Measurements from ENCODE around the gene ADAM11. TPM values are rescaled to one million over a fixed set of nuclear protein-coding genes. Genes with fewer than 3 reads are reported as not detected.

ADAM11 gene
- total and polyA plus RNA-seq, 2 of the 4 experiments (the other 2 are of a cell fraction), result 0.36 to 0.53 TPM

DNA sequence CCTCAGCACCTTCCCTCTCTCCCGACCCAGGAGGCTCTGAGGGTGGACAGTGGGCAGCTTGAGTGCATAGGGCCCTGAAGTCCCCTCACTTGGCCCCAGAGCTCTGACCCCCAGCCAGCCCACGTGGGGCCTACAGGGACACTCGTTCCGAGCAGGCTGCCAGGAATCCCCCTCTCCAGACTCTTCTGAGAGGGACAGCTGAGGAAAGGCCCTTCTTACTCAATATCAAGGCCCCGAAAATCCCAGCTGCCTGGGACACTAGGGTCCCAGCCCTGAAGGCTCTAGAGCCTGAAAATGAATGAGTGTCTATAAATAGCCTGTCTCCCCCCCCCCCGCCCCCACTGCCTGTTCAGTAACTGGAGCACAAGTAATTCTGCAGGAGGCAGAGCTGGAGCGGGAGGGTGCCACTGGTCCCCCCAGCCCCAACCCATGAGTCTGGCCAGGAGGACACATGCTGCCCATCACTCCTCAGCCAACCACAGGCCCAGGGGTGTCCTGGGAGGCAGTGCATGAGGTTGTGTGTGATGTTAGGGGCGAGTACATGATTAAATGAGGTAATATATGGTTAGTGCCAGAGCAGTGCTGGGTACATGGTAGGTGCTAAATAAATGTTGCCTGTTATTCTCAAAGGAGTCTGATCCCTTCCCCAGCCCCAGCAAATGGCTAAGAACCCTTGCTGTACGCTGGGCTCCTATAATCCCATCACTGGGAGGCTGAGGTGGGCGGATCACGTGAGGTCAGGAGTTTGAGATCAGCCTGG is 11.6 kb downstream of the ADAM11 start:
- Histone ChIP-seq H2AFZ (replicated peaks; ENCODE audit: low read length, poor library complexity) (no peak overlapping the region), H3K23ac (ENCODE audit: low read depth, low read length) (no peak overlapping the region), H2BK120ac (ENCODE audit: low read depth, low read length) (no peak overlapping the region), H3K79me1 (ENCODE audit: low read depth in 1 of 2, low read length in 2 of 2) (no peaks in the 10 kb centered on the region), H3K36me3 (ENCODE audit: control insufficient read depth, insufficient read depth, low read length) (no peaks in the 10 kb centered on the region), H3K4me2 (ENCODE audit: low read depth, low read length) (no peak overlapping the region), H3K4me3 (ENCODE audit: insufficient read depth, low read depth, low read length) (no peak overlapping the region), H3K56ac (ENCODE audit: extremely low read depth, insufficient read depth, low read length) (no peak overlapping the region), H3K9me1 (ENCODE audit: insufficient read depth, low read length) (no peaks in the 10 kb centered on the region), H2AK5ac (ENCODE audit: low read depth, low read length) (no peak overlapping the region), H3K4me1 (ENCODE audit: control insufficient read depth, insufficient read depth, low read length) (no peaks in the 10 kb centered on the region), H4K8ac (ENCODE audit: low read depth in 2 of 2, low read length in 2 of 2) (no peak overlapping the region), H3K9me3 (ENCODE audit: control insufficient read depth, insufficient read depth, low read length) (no peaks in the 10 kb centered on the region), H3K27ac (ENCODE audit: insufficient read depth, low read length) (no peak overlapping the region), H3K9ac (ENCODE audit: low read depth, low read length) (no peak overlapping the region), H3K18ac (ENCODE audit: low read depth, low read length) (no peak overlapping the region), H2BK15ac (ENCODE audit: low read depth, low read length) (no peak overlapping the region), H3K4ac (ENCODE audit: low read depth, low read length) (no peak overlapping the region), H2AK9ac (replicated peaks; ENCODE audit: low read depth, low read length, poor library complexity) (no peak overlapping the region), H2BK5ac (ENCODE audit: low read depth, low read length, poor library complexity, severe bottlenecking) (no peak overlapping the region), H3K27me3 (ENCODE audit: control insufficient read depth, insufficient read depth, low read length) (peaks cover 20% of the 10 kb centered on the region), H4K5ac (ENCODE audit: low read depth, low read length) (no peak overlapping the region), H4K20me1 (ENCODE audit: insufficient read depth, low read length) (no peaks in the 10 kb centered on the region; the same call in 1 of the 2 replicates), H4K91ac (ENCODE audit: insufficient read depth, low read depth, low read length) (no peak overlapping the region), H3K14ac (replicated peaks; ENCODE audit: low read depth, low read length) (no peak overlapping the region), H2BK20ac (ENCODE audit: low read depth, low read length) (no peak overlapping the region)
- ChIA-PET POLR2A (ENCODE audit: unreplicated experiment) (no interaction called here), CTCF (interaction anchor here (0.7 kb wide), 1 partner anchor 108 kb away, joined by 3 read pairs; no protein-coding TSS in a partner anchor)
- intact Hi-C loops (cut with micrococcal nuclease) (no loop called here), dilution Hi-C loops (cut with HindIII; ENCODE audit: low sequenced_read_pairs, unreplicated experiment) (no loop called here), in situ Hi-C loops (cut with MboI; ENCODE audit: low sequenced_read_pairs) (no loop called here)
- TF ChIP-seq CHD1 (IDR thresholded peaks at IDR 0.05; ENCODE audit: low read depth, low read length) (no peak), RFX5 (IDR thresholded peaks at IDR 0.05; ENCODE audit: low read depth, low read length) (no peak), MAFK (IDR thresholded peaks at IDR 0.05; ENCODE audit: low read depth, low read length) (no peak), CEBPB (IDR thresholded peaks at IDR 0.05; ENCODE audit: low read depth, low read length) (no peak), POLR2A (IDR thresholded peaks at IDR 0.05; ENCODE audit: low read depth, low read length) (no peak), RCOR1 (IDR thresholded peaks at IDR 0.05; ENCODE audit: insufficient replicate concordance, low read length) (no peak), NFE2L2 (IDR thresholded peaks at IDR 0.05; ENCODE audit: low read depth, low read length) (no peak), FOS (IDR thresholded peaks at IDR 0.05; ENCODE audit: low read depth, low read length) (no peak), RAD21 (IDR thresholded peaks at IDR 0.05; ENCODE audit: low read length) (no peak), MXI1 (IDR thresholded peaks at IDR 0.05; ENCODE audit: borderline replicate concordance, low read depth, low read length) (no peak), MAZ (IDR thresholded peaks at IDR 0.05; ENCODE audit: borderline replicate concordance, low read depth, low read length) (no peak), BHLHE40 (IDR thresholded peaks at IDR 0.05; ENCODE audit: low read depth, low read length) (no peak), SMC3 (IDR thresholded peaks at IDR 0.05; ENCODE audit: low read depth, low read length) (no peak)
- TF ChIP-seq, protein P1, sequence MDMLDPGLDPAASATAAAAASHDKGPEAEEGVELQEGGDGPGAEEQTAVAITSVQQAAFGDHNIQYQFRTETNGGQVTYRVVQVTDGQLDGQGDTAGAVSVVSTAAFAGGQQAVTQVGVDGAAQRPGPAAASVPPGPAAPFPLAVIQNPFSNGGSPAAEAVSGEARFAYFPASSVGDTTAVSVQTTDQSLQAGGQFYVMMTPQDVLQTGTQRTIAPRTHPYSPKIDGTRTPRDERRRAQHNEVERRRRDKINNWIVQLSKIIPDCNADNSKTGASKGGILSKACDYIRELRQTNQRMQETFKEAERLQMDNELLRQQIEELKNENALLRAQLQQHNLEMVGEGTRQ (IDR thresholded peaks at IDR 0.05; ENCODE audit: low read depth, low read length), result no peak
- TF ChIP-seq, protein P2, sequence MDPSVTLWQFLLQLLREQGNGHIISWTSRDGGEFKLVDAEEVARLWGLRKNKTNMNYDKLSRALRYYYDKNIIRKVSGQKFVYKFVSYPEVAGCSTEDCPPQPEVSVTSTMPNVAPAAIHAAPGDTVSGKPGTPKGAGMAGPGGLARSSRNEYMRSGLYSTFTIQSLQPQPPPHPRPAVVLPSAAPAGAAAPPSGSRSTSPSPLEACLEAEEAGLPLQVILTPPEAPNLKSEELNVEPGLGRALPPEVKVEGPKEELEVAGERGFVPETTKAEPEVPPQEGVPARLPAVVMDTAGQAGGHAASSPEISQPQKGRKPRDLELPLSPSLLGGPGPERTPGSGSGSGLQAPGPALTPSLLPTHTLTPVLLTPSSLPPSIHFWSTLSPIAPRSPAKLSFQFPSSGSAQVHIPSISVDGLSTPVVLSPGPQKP (IDR thresholded peaks at IDR 0.05; ENCODE audit: borderline replicate concordance, low read depth, low read length), result no peak
- TF ChIP-seq, protein P3, sequence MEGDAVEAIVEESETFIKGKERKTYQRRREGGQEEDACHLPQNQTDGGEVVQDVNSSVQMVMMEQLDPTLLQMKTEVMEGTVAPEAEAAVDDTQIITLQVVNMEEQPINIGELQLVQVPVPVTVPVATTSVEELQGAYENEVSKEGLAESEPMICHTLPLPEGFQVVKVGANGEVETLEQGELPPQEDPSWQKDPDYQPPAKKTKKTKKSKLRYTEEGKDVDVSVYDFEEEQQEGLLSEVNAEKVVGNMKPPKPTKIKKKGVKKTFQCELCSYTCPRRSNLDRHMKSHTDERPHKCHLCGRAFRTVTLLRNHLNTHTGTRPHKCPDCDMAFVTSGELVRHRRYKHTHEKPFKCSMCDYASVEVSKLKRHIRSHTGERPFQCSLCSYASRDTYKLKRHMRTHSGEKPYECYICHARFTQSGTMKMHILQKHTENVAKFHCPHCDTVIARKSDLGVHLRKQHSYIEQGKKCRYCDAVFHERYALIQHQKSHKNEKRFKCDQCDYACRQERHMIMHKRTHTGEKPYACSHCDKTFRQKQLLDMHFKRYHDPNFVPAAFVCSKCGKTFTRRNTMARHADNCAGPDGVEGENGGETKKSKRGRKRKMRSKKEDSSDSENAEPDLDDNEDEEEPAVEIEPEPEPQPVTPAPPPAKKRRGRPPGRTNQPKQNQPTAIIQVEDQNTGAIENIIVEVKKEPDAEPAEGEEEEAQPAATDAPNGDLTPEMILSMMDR (conservative IDR thresholded peaks at IDR 0.05; ENCODE audit: low read depth, low read length), result no peak
- DNase-seq (no peak), ATAC-seq (ENCODE audit: low read depth) (no peak)
- WGBS, 2 experiments (ENCODE audit: extremely low coverage in 2 of 2, insufficient read length in 1 of 2), result no CpG with 5 or more reads among the region's 11 CpGs
- BruUV-seq (replicated peaks), result no TSS peak

All from IMR-90 (cell line).